Right atrium auricular region (tissue), 2 donors: ENCODE results near the gene ESPNL. TPM values are rescaled to one million over a fixed set of nuclear protein-coding genes. Genes with fewer than 3 reads are reported as not detected.

Experiments
- DNase-seq: peaks from one replicate; pipeline ENCODE4 v3.0.0-alpha.2; 2019; ENCODE audit warnings: low spot score
- H3K27ac ChIP-seq, 2 donors: fragments of 200-600 bp; sonication (generic); 1 replicate in 1 of 2; 2 replicates in 1 of 2; pipeline ENCODE4 v1.5.1; 2016 to 2019
- H3K27me3 ChIP-seq, 2 donors: fragments of 200-600 bp; sonication (generic); one replicate each; pipeline versions ENCODE4 v1.5.1 to v1.6.0; 2017 to 2019
- H3K36me3 ChIP-seq: fragments of 200-600 bp; sonication (generic); one replicate; pipeline ENCODE4 v1.5.1; 2016
- H3K4me1 ChIP-seq, 2 donors: fragments of 200-600 bp; sonication (generic); one replicate each; pipeline versions ENCODE4 v1.5.1 to v1.6.0; 2017 to 2019
- H3K4me3 ChIP-seq, 2 donors: fragments of 200-600 bp; sonication (generic); 1 replicate in 1 of 2; 2 replicates in 1 of 2; pipeline ENCODE4 v1.5.1; 2017 to 2019; ENCODE audit warnings: mild to moderate bottlenecking in 1 of 2, moderate library complexity in 1 of 2
- H3K9me3 ChIP-seq, 2 donors: fragments of 200-600 bp; sonication (generic); one replicate each; pipeline ENCODE4 v1.5.1; 2019
- CTCF ChIP-seq, 2 donors: fragments of 200-600 bp; sonication (generic); IDR thresholded peaks; one replicate each; pipeline ENCODE4 v1.5.1; 2019; ENCODE audit warnings: antibody characterized with exemption in 2 of 2
- total RNA-seq, 2 donors: library from RNA; depleted of rRNA; stranded (reverse); fragments of >200 nt; gene quantifications; one replicate each; pipeline ENCODE4 v1.1.0, GENCODE V29; 2016

The ESPNL gene
- total RNA-seq, 2 donors from 2014 or later = 0.26 to 2.0 TPM

- no peak for DNase-seq
- H3K4me3 ChIP-seq = no peak overlapping the region
- H3K4me1 ChIP-seq = peaks cover 0 to 27% of the 10 kb centered on the region in 2 donors
- no peak overlapping the region for H3K27ac ChIP-seq
- peaks cover 0 to 5% of the 10 kb centered on the region in 2 donors for H3K27me3 ChIP-seq
- peaks cover 20% of the 10 kb centered on the region for H3K36me3 ChIP-seq
- H3K9me3 ChIP-seq = no peaks in the 10 kb centered on the region
- no peak for TF ChIP-seq CTCF (IDR thresholded peaks at IDR 0.05)
Measured at GRCh38 chr2:238165288-238165921, 65.3 kb downstream of the ESPNL start.

GRCh38 chr2:238166391-238167343, 66.5 kb downstream of the ESPNL start:
- Histone ChIP-seq H3K36me3 (peaks cover 29% of the 10 kb centered on the region), H3K4me1 (peaks cover 0 to 31% of the 10 kb centered on the region in 2 donors), H3K4me3 (no peak overlapping the region), H3K27me3 (peaks cover 0 to 5% of the 10 kb centered on the region in 2 donors), H3K27ac (no peak overlapping the region), H3K9me3 (no peaks in the 10 kb centered on the region)
- TF ChIP-seq CTCF (IDR thresholded peaks at IDR 0.05) = no peak
- no peak for DNase-seq

- TF ChIP-seq CTCF (IDR thresholded peaks at IDR 0.05) = no peak
- DNase-seq = no peak
- peaks cover 36% of the 10 kb centered on the region for H3K36me3 ChIP-seq
Measured at GRCh38 chr2:238167344-238167715, 67.2 kb downstream of the ESPNL start.

GRCh38 chr2:238167761-238168160, 67.6 kb downstream of the ESPNL start:
- H3K4me3 ChIP-seq = no peak overlapping the region
- H3K9me3 ChIP-seq = no peaks in the 10 kb centered on the region
- no peak overlapping the region for H3K27ac ChIP-seq
- DNase-seq = no peak
- H3K27me3 ChIP-seq = peaks cover 0 to 5% of the 10 kb centered on the region in 2 donors
- peaks cover 0 to 31% of the 10 kb centered on the region in 2 donors for H3K4me1 ChIP-seq
- H3K36me3 ChIP-seq = peaks cover 40% of the 10 kb centered on the region
- TF ChIP-seq CTCF (IDR thresholded peaks at IDR 0.05) = no peak

More at GRCh38 chr2:238167344-238167715, 67.2 kb downstream of the ESPNL start:
- no peak overlapping the region for H3K27ac ChIP-seq
- no peak overlapping the region for H3K4me3 ChIP-seq
- H3K9me3 ChIP-seq = no peaks in the 10 kb centered on the region
- peaks cover 0 to 31% of the 10 kb centered on the region in 2 donors for H3K4me1 ChIP-seq
- H3K27me3 ChIP-seq = peaks cover 0 to 5% of the 10 kb centered on the region in 2 donors

- peak overlapping the region in 1 of 2 donors; percentile 69 for H3K27ac ChIP-seq
- H3K4me3 ChIP-seq = no peak overlapping the region
- peaks cover 0 to 30% of the 10 kb centered on the region in 2 donors for H3K4me1 ChIP-seq
- peaks cover 47% of the 10 kb centered on the region for H3K36me3 ChIP-seq
- TF ChIP-seq CTCF (IDR thresholded peaks at IDR 0.05) = no peak
- DNase-seq = no peak
- no peaks in the 10 kb centered on the region for H3K9me3 ChIP-seq
- H3K27me3 ChIP-seq = peaks cover 0 to 5% of the 10 kb centered on the region in 2 donors
Measured at GRCh38 chr2:238168196-238169047, 68.3 kb downstream of the ESPNL start.
